Neural crest cell (in vitro differentiated cells): Measurements from ENCODE around the gene TPPP. TPM values are rescaled to one million over a fixed set of nuclear protein-coding genes. Genes with fewer than 3 reads are reported as not detected.

Experiments used
- DNase-seq: peaks from one replicate; pipeline ENCODE4 v3.0.0; 2021; ENCODE audit warnings: low read depth, mixed read lengths, low spot score
- H3K27ac Mint-ChIP-seq: one replicate; pipeline ENCODE4 v1.8.0; 2021; ENCODE audit warnings: mild to moderate bottlenecking, mixed read lengths; ENCODE audit not compliant: unreplicated experiment
- H3K27me3 Mint-ChIP-seq: 2 replicates; pipeline ENCODE4 v1.8.0; 2021; ENCODE audit warnings: low read depth, mild to moderate bottlenecking, mixed read lengths
- H3K36me3 Mint-ChIP-seq: 2 replicates; pipeline ENCODE4 v1.8.0; 2021; ENCODE audit warnings: low read depth, mild to moderate bottlenecking, mixed read lengths
- H3K4me1 Mint-ChIP-seq: 2 replicates; pipeline ENCODE4 v1.8.0; 2021; ENCODE audit warnings: mixed read lengths
- H3K4me3 Mint-ChIP-seq: one replicate; pipeline ENCODE4 v1.8.0; 2021; ENCODE audit warnings: mild to moderate bottlenecking, mixed read lengths
- H3K9me3 Mint-ChIP-seq: 2 replicates; pipeline ENCODE4 v1.8.0; 2021; ENCODE audit warnings: mixed read lengths
- total RNA-seq: library from RNA; stranded (reverse); gene quantifications from 2 replicates; pipeline ENCODE4 v1.2.1, GENCODE V29; 2021
- TF ChIP-seq, protein P1 (sequence below): fragments of 200-600 bp; sonication (generic); conservative IDR thresholded peaks from 2 replicates; pipeline ENCODE4 v1.5.0; 2021; ENCODE audit warnings: antibody characterized with exemption, mild to moderate bottlenecking

The TPPP gene
- total RNA-seq, 1 donor from 2014 or later: 2.7 TPM

DNA sequence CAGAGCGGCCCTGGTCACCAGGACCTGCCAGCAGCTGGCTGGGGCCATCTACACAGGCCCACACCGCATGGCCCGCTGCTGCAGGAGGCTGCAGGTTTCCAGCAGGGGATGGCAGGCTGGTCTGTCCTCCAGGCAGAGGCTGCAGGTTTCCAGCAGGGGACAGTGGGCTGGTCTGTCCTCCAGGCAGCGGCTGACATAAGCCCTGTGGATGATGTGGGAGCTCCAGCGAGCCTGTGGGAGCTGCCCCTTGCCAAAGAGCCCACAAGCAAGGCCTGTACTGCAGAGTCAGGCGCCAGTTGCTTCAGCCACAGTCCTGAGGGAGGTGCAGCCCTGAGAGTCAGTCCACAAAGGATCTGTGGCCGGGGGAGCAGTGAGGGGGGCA is 18.5 kb downstream of the TPPP start:
- TF ChIP-seq, protein P1, sequence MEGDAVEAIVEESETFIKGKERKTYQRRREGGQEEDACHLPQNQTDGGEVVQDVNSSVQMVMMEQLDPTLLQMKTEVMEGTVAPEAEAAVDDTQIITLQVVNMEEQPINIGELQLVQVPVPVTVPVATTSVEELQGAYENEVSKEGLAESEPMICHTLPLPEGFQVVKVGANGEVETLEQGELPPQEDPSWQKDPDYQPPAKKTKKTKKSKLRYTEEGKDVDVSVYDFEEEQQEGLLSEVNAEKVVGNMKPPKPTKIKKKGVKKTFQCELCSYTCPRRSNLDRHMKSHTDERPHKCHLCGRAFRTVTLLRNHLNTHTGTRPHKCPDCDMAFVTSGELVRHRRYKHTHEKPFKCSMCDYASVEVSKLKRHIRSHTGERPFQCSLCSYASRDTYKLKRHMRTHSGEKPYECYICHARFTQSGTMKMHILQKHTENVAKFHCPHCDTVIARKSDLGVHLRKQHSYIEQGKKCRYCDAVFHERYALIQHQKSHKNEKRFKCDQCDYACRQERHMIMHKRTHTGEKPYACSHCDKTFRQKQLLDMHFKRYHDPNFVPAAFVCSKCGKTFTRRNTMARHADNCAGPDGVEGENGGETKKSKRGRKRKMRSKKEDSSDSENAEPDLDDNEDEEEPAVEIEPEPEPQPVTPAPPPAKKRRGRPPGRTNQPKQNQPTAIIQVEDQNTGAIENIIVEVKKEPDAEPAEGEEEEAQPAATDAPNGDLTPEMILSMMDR: no peak
- Mint-ChIP-seq H3K27me3 (peaks cover 9% of the 10 kb centered on the region), H3K9me3 (no peaks in the 10 kb centered on the region), H3K4me1 (peaks cover 8% of the 10 kb centered on the region), H3K27ac (no peak overlapping the region), H3K4me3 (no peak overlapping the region), H3K36me3 (no peaks in the 10 kb centered on the region)
- DNase-seq: no peak

DNA sequence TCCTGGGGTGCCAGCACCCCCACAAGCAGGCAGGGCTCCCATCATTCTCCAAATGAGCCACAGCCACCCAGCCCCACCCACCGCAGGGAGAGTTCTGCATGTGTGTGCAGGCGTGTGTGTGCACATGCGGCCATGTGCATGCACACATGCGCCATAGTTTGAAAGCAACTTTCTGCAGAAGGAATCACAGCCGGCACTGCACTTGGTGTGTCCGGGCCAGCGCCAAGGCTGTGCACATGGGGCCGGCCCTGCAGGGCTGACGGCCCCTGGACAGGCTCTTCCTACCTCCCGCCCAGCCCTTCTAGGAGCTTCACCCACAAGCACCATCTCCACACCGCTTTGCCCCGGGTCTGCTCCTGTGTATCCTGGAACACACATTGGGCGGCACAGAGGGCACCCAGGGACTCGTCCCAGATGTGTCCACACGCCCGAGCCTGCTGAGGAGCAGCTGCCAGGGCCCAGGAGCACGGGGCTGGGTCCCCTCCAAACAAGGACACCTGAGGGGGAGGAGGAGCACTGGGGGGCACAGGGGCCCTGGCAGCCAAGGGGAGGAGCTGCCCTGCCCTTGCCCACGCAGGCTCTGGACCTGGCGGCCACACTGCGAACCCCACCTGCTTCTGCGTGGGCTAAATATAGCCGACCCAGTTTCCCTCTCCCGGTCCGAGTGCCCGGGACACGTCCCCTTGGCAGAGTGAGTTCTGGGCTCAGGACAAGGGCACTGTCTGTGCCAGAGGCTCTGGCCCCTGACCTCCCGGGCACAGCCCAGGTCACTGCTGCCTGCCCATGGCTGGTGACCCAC is 19.1 kb downstream of the TPPP start:
- Mint-ChIP-seq H3K4me3 (no peak overlapping the region), H3K4me1 (peaks cover 8% of the 10 kb centered on the region), H3K27me3 (peaks cover 9% of the 10 kb centered on the region), H3K36me3 (no peaks in the 10 kb centered on the region), H3K27ac (no peak overlapping the region), H3K9me3 (no peaks in the 10 kb centered on the region)
- TF ChIP-seq, protein P1: no peak
- no peak for DNase-seq

DNA sequence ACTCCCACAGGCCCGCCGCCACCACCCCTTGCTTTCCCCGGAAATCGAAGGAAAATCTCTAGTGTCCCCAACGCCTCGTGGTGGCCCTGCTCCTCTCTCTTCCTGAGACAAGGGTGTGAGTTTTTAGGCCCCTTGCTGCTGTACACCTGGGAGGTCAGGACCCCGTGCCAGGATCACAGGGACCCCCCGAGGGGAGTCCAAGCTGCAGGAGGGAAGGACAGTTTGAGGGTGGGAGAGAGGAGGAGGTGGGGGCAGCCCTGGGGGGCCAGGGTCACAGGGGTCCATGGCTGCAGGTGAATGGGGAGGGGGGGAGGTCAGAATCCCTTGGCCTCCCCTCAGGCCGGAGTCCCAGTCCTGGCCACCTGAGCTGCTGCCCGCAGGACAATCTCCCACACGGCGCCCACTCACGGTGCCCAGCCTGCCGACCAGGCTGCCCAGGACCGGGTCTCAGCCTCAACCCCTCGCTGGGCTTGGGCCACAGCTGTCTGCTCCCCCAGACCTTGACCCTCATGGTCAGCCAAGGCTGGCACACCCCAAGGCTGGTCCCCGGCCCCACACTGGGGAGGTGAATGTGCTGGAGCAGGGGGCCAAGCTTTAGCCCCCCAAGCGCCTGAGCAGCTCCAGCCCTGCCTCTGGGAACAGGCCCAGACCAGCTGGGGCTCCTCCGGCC is 19.9 kb downstream of the TPPP start:
- H3K4me3 Mint-ChIP-seq: peak overlapping the region; percentile 89
- TF ChIP-seq, protein P1: no peak
- H3K27me3 Mint-ChIP-seq: peaks cover 9% of the 10 kb centered on the region
- no peaks in the 10 kb centered on the region for H3K9me3 Mint-ChIP-seq
- peaks cover 8% of the 10 kb centered on the region for H3K4me1 Mint-ChIP-seq
- no peak for DNase-seq
- peak overlapping the region; percentile 98 for H3K27ac Mint-ChIP-seq
- no peaks in the 10 kb centered on the region for H3K36me3 Mint-ChIP-seq

DNA sequence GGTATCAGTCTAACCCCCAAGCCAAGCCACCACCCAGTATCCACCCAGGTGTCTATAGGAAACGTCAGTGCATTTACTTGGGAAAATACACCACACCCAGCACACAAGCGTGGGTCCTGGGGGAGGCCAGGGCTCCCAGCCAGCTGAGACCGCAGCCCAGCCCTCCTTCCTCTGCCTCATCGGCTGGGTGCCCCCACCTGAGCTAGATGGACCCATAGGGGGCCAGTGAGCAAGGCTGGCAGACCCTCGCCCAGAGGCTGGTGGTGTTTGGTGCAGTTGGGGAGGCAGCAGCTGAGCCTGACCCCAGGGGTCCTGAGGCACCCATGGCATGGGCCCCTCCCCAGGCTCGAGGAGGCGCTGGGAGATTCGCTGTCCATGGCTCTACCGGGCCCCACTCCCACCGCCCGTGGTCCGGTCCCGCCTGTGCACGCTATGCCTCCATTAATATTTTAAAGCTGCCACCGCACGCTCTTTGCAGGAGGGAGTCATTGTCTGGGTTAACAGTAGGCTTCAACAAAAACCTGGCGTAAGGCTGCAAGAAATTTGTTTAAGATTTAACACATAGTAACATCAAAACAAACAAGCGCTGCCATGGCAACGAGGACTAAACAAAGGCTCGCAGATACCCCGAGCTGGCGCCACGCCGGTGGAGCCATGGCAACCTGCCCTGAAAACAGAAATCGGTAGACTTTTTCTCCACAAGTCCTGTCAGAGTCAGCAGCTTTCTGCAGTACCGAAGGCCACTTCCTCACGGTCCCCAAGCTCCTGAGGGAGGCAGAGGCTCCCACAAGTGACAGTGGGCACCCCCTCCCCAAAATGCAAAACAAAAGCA is 20.6 kb downstream of the TPPP start:
- peak; percentile 62 for DNase-seq
- H3K9me3 Mint-ChIP-seq: no peaks in the 10 kb centered on the region
- H3K36me3 Mint-ChIP-seq: peaks cover under 1% of the 10 kb centered on the region
- peaks cover 9% of the 10 kb centered on the region for H3K27me3 Mint-ChIP-seq
- peak overlapping the region; percentile 98 for H3K27ac Mint-ChIP-seq
- peaks cover 8% of the 10 kb centered on the region for H3K4me1 Mint-ChIP-seq
- peak overlapping the region; percentile 89 for H3K4me3 Mint-ChIP-seq
- TF ChIP-seq, protein P1: no peak
